ENCODE results near the gene PSMB9.

DNA sequence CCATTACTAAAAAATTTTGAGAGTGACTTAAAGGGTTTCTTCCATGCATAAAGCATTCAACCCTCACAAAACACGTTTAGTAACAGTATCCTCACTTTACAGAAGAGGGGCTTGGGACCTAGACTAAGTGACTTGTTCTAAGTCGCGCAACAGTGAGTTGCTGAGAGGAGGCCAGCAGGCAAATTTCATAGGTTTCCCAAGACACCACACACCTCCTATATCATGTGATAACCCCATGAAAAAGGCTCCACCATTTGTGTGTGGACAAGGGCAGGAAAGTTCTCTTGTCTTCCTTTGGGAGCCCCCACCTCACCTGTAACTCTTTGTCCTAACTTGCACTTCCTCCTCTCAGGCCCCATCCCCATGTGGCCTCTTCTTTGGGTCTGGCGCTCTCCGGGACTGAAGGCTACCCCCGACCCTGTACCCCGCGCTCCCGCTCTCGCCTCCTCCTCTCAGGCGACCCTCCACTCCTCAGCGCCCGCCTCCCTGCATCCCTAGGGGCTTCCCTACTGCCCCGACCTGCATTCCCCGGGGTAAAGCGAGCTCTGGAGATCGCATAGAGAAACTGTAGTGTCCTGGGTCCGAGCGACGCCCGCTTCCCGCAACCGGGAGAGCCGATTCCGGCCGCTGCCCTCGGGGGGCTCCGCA lies 10.5 kb upstream of the PSMB9 start:
- TF ChIP-seq CTCF (conservative IDR thresholded peaks at IDR 0.05 in 1 of 2, IDR thresholded peaks at IDR 0.05 in 1 of 2; ENCODE audit: low read depth in 1 of 2, low read length in 2 of 2): no peak
- no peak for TF ChIP-seq EZH2 (IDR thresholded peaks at IDR 0.05; ENCODE audit: low read length, missing control alignments)

Measured in fibroblast of lung (primary cell).